Measurements from ENCODE around the gene FRMD5.
"Not testable (repeated sequence)": the region's sequence is repeated elsewhere in the genome, so short reads cannot be mapped to it uniquely, and the experiment has no call there.

FRMD5 gene

GRCh38 chr15:44028349-44028748 lies 166.7 kb downstream of the FRMD5 start:
- no peak for DNase-seq

GRCh38 chr15:44024155-44024554 lies 170.9 kb downstream of the FRMD5 start:
- no peak for DNase-seq

- no peak for DNase-seq
Observed at GRCh38 chr15:44023176-44023575, 171.9 kb downstream of the FRMD5 start.

GRCh38 chr15:44018151-44018550 lies 176.9 kb downstream of the FRMD5 start:
- no peak for DNase-seq

GRCh38 chr15:44015545-44016305 lies 179.3 kb downstream of the FRMD5 start:
- DNase-seq = no peak

- no peak for DNase-seq
Observed at GRCh38 chr15:44011238-44011854, 183.7 kb downstream of the FRMD5 start.

GRCh38 chr15:44010089-44010488 lies 185.0 kb downstream of the FRMD5 start:
- DNase-seq = no peak

GRCh38 chr15:44009038-44009437 lies 186.0 kb downstream of the FRMD5 start:
- no peak for DNase-seq

- DNase-seq = not testable (repeated sequence)
Observed at GRCh38 chr15:44000248-44000647, 194.8 kb downstream of the FRMD5 start.

- DNase-seq = no peak
Observed at GRCh38 chr15:43998607-43999006, 196.5 kb downstream of the FRMD5 start.

GRCh38 chr15:43991206-43991605 lies 203.9 kb downstream of the FRMD5 start:
- DNase-seq = no peak

GRCh38 chr15:43989938-43990337 lies 205.1 kb downstream of the FRMD5 start:
- DNase-seq = no peak

- no peak for DNase-seq
Observed at GRCh38 chr15:43988900-43989299, 206.2 kb downstream of the FRMD5 start.

- no peak for DNase-seq
Observed at GRCh38 chr15:43987924-43988323, 207.1 kb downstream of the FRMD5 start.

GRCh38 chr15:43985976-43986680 lies 208.9 kb downstream of the FRMD5 start:
- no peak for DNase-seq

GRCh38 chr15:43981576-43981975 lies 213.5 kb downstream of the FRMD5 start:
- DNase-seq = no peak

- DNase-seq = no peak
Observed at GRCh38 chr15:43977072-43977884, 217.8 kb downstream of the FRMD5 start.

GRCh38 chr15:43975770-43976169 lies 219.3 kb downstream of the FRMD5 start:
- DNase-seq = no peak

- DNase-seq = no peak
Observed at GRCh38 chr15:43975326-43975725, 219.7 kb downstream of the FRMD5 start.

GRCh38 chr15:43974852-43975251 lies 220.2 kb downstream of the FRMD5 start:
- DNase-seq = no peak

GRCh38 chr15:43969802-43970375 lies 225.2 kb downstream of the FRMD5 start:
- DNase-seq = no peak

GRCh38 chr15:43968551-43968950 lies 226.5 kb downstream of the FRMD5 start:
- no peak for DNase-seq

- no peak for DNase-seq
Observed at GRCh38 chr15:43966646-43967045, 228.4 kb downstream of the FRMD5 start.
